A673 (cell line): Measurements from ENCODE around the gene CTTNBP2NL. TPM values are rescaled to one million over a fixed set of nuclear protein-coding genes. Genes with fewer than 3 reads are reported as not detected.

Experiments
- BruUV-seq: library from RNA; stranded (reverse); fragments of 400-500 nt; replicated peaks from 2 replicates; lab custom pipeline; 2021; lab: Mats Ljungman, UMichigan
- CTCF ChIA-PET: fragments of 300-600 bp; sonication (Branson Sonifier 250); formaldehyde crosslinking; loops from one replicate; lab custom pipeline; 2022; ENCODE audit warnings: antibody characterized with exemption; lab: Charles Lee
- POLR2A ChIA-PET: fragments of 300-600 bp; sonication (Branson Sonifier 250); formaldehyde crosslinking; loops from one replicate; lab custom pipeline; 2022; ENCODE audit warnings: antibody characterized with exemption; ENCODE audit not compliant: low non-redundant PET; lab: Charles Lee
- DNase-seq: peaks from one replicate; pipeline ENCODE4 v3.0.0-alpha.2; 2015; ENCODE audit warnings: low spot score
- H3K27ac ChIP-seq: fragments of 200-600 bp; sonication (generic); 2 replicates; pipeline ENCODE4 v1.5.1; 2016; ENCODE audit warnings: mixed run types, low read depth, mild to moderate bottlenecking, mixed read lengths, antibody characterized with exemption, low read length; ENCODE audit not compliant: poor library complexity, severe bottlenecking
- H3K27me3 ChIP-seq: fragments of 200-600 bp; sonication (generic); replicated peaks from 2 replicates; pipeline ENCODE4 v1.6.1; 2017; ENCODE audit warnings: mixed run types, low read depth, mild to moderate bottlenecking, mixed read lengths, antibody characterized with exemption, low read length; ENCODE audit not compliant: insufficient read depth, poor library complexity
- H3K36me3 ChIP-seq: fragments of 200-600 bp; sonication (generic); 2 replicates; pipeline ENCODE4 v1.6.1; 2016; ENCODE audit warnings: mixed run types, mild to moderate bottlenecking, mixed read lengths, antibody characterized with exemption, low read length; ENCODE audit not compliant: insufficient read depth, poor library complexity, severe bottlenecking
- H3K4me1 ChIP-seq: fragments of 200-600 bp; sonication (generic); 2 replicates; pipeline ENCODE4 v1.6.1; 2017; ENCODE audit warnings: mixed run types, mild to moderate bottlenecking, mixed read lengths, antibody characterized with exemption, low read length; ENCODE audit not compliant: insufficient read depth, poor library complexity, severe bottlenecking
- H3K4me3 ChIP-seq: fragments of 200-600 bp; sonication (generic); 2 replicates; pipeline ENCODE4 v1.5.1; 2016; ENCODE audit warnings: low read depth, mixed run types, mild to moderate bottlenecking, mixed read lengths, low read length; ENCODE audit not compliant: poor library complexity, severe bottlenecking
- H3K9me3 ChIP-seq: fragments of 200-600 bp; sonication (generic); 2 replicates; pipeline ENCODE4 v1.6.1; 2016; ENCODE audit warnings: mixed run types, low read depth, mild to moderate bottlenecking, mixed read lengths, antibody characterized with exemption, low read length; ENCODE audit not compliant: poor library complexity, severe bottlenecking
- EZH2 ChIP-seq: fragments of 200-600 bp; sonication (generic); IDR thresholded peaks from 2 replicates; pipeline ENCODE4 v1.6.1; 2017; ENCODE audit warnings: borderline replicate concordance, low read depth, mild to moderate bottlenecking, mixed read lengths, antibody characterized with exemption, low read length; ENCODE audit not compliant: poor library complexity, severe bottlenecking
- intact Hi-C: fragments of 100-400 bp; cut with micrococcal nuclease; formaldehyde crosslinking; loops from one replicate; pipeline ENCODE4 v1.10.0; 2022; ENCODE audit not compliant: unreplicated experiment
- total RNA-seq: library from RNA; stranded (reverse); gene quantifications from 2 replicates; pipeline ENCODE4 v1.2.3, GENCODE V29; 2021
- TF ChIP-seq, protein P1 (sequence below): fragments of 300-800, 200-600 bp; sonication (generic); conservative IDR thresholded peaks from 2 replicates; pipeline ENCODE4 v1.5.1; 2017; ENCODE audit warnings: low read depth, mild to moderate bottlenecking, antibody characterized with exemption, low read length, moderate library complexity, mixed read lengths

The CTTNBP2NL gene
- total RNA-seq, 1 experiment from 2014 or later: 32.7 TPM

DNA sequence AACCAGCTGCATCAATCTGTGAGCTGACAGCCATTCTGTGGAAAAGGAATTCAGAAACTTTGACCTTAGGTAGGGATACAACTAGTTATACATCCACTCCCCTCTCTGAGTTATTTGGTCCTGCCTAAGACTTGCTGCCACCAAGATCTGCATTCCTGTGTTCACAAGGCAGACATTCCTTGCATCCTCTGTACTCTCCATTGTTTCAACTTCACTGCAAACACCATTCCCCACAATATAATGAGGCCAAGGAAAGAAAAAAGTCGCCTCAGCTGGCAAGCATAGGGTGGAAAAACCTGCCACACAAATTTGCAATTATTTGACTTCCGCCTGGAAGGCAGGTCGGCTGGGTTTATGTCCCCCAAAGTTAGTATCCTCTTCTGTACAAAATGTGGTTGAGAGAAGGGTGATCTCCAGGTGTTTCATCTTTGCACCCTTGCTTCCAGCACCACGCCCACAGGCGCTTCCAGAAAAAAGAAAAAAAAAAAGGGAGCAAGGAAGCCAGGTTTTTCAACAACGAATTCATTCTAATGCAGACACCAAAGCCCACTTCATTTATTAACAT, 676 bp upstream of the CTTNBP2NL start:
- POLR2A ChIA-PET: interaction anchor here (0.6 kb wide), 1 partner anchor 1390 kb away, joined by 3 read pairs; no protein-coding TSS in a partner anchor
- no peaks in the 10 kb centered on the region for H3K9me3 ChIP-seq
- peaks cover 41% of the 10 kb centered on the region for H3K4me1 ChIP-seq
- no peak for DNase-seq
- TF ChIP-seq, protein P1, sequence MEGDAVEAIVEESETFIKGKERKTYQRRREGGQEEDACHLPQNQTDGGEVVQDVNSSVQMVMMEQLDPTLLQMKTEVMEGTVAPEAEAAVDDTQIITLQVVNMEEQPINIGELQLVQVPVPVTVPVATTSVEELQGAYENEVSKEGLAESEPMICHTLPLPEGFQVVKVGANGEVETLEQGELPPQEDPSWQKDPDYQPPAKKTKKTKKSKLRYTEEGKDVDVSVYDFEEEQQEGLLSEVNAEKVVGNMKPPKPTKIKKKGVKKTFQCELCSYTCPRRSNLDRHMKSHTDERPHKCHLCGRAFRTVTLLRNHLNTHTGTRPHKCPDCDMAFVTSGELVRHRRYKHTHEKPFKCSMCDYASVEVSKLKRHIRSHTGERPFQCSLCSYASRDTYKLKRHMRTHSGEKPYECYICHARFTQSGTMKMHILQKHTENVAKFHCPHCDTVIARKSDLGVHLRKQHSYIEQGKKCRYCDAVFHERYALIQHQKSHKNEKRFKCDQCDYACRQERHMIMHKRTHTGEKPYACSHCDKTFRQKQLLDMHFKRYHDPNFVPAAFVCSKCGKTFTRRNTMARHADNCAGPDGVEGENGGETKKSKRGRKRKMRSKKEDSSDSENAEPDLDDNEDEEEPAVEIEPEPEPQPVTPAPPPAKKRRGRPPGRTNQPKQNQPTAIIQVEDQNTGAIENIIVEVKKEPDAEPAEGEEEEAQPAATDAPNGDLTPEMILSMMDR: no peak
- TF ChIP-seq EZH2: no peak
- no peaks in the 10 kb centered on the region for H3K27me3 ChIP-seq
- intact Hi-C loops: loop anchor here (2.0 kb wide), 1 partner anchor 223 kb away; the partner anchor contains the start of genes CAPZA1 and ST7L
- CTCF ChIA-PET: interaction anchor here (1.0 to 1.5 kb wide), 3 partner anchors 68 to 323 kb away, joined by 3 read pairs; a partner anchor contains a TSS
- no peaks in the 10 kb centered on the region for H3K36me3 ChIP-seq
- peak overlapping the region; percentile 99 for H3K4me3 ChIP-seq
- BruUV-seq: TSS peak; percentile 99
- H3K27ac ChIP-seq: peak overlapping the region; percentile 82

DNA sequence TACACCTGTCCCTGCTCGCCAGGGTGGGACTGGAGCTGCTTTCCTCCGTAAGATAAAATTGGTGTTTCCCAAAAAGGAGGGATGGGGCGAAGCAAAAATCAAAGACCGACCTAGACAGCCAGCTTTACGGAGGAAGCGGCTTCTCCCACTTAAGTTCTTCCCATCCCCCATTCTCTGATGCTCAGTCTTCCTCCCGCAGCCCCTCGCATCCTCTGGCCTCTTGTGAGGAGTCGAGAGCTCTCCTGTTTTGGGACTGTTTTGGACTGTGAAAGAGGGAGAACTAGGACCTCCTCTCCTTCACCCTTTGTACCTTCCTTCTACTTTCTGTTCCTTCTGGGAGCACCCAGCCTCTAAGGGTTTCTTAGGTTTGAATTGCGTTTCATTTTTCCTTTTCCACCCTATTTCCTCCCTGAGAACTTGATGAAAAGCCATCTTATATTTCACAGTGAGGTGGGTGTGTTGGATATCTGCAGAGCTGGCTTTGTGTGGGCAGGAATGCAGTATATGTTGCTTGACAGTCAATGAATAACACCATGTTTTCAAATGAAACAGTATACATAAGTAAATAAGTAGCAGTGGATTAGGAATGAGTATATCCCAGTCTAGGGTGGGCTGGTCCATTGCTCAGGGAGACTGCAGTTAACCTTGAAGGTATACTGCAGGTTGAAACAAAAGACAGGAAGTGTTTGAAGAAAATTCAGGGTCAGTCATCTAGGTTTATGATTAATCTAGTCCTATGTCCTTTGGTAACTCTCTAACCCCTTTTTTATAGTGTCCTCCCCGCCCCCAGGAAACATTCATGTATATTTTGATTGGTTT, 848 bp downstream of the CTTNBP2NL start:
- Histone ChIP-seq H3K27ac (peak overlapping the region; percentile 82), H3K4me3 (peak overlapping the region; percentile 99), H3K27me3 (no peaks in the 10 kb centered on the region), H3K4me1 (peaks cover 46% of the 10 kb centered on the region), H3K36me3 (no peaks in the 10 kb centered on the region), H3K9me3 (no peaks in the 10 kb centered on the region)
- intact Hi-C loops: no loop called here
- TF ChIP-seq, protein P1: no peak
- TF ChIP-seq EZH2: no peak
- ChIA-PET CTCF (no interaction called here), POLR2A (no interaction called here)
- peak; percentile 33 for DNase-seq
- no TSS peak for BruUV-seq

DNA sequence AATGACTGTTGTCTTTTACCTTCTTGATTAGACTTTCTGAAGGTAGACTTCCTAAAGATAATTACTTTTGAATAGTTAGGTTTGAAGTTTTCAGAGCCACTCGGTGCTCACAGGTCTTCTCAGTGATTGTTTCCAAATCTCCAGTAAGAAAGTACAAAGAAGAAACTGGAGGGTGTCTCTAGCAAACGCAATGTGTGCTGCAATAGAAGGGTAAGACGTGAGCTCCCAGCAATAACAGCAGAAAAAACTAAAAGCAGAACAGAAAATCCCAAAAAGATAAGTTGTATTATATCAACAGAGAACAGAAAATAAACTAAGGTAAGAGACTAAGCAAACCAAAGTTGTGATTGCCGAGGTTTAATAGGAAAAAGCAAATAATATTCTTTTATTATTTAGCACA, 1.8 kb downstream of the CTTNBP2NL start:
- no peak overlapping the region for H3K4me3 ChIP-seq
- no peak overlapping the region for H3K27ac ChIP-seq
- TF ChIP-seq, protein P1: no peak
- no peak for TF ChIP-seq EZH2
- intact Hi-C loops: no loop called here
- no peaks in the 10 kb centered on the region for H3K36me3 ChIP-seq
- peaks cover 46% of the 10 kb centered on the region for H3K4me1 ChIP-seq
- BruUV-seq: no TSS peak
- H3K9me3 ChIP-seq: no peaks in the 10 kb centered on the region
- CTCF ChIA-PET: no interaction called here
- DNase-seq: no peak
- POLR2A ChIA-PET: no interaction called here
- H3K27me3 ChIP-seq: no peaks in the 10 kb centered on the region
